ENCODE data around the gene TBX1.
"Not testable (repeated sequence)": the region's sequence is repeated elsewhere in the genome, so short reads cannot be mapped to it uniquely, and the experiment has no call there.

Gene TBX1

DNA sequence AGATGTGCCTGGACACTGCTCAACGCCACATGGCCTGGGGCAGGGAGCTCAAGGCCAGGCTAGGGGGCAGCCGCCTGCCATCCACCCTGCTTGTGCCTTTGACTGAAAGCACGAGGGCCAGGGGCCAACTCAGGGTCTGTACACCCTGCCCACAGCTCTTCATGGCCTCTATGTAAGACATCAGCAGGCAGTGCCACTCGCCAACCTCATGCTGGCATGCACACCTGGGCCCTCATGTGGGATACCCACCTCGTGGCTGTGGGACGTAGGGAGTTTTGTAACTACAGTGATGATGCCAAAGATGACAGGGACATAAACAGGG is 25.6 kb downstream of the TBX1 start:
- H3K36me3 ChIP-seq (ENCODE audit: control insufficient read depth, insufficient read depth, low read length) = no peaks in the 10 kb centered on the region
- no peaks in the 10 kb centered on the region for H3K27me3 ChIP-seq (ENCODE audit: control insufficient read depth, insufficient read depth, low read length, poor library complexity, severe bottlenecking)
- 90 to 91% methylated on average over 6 of the region's 6 CpGs for WGBS, 2 experiments

DNA sequence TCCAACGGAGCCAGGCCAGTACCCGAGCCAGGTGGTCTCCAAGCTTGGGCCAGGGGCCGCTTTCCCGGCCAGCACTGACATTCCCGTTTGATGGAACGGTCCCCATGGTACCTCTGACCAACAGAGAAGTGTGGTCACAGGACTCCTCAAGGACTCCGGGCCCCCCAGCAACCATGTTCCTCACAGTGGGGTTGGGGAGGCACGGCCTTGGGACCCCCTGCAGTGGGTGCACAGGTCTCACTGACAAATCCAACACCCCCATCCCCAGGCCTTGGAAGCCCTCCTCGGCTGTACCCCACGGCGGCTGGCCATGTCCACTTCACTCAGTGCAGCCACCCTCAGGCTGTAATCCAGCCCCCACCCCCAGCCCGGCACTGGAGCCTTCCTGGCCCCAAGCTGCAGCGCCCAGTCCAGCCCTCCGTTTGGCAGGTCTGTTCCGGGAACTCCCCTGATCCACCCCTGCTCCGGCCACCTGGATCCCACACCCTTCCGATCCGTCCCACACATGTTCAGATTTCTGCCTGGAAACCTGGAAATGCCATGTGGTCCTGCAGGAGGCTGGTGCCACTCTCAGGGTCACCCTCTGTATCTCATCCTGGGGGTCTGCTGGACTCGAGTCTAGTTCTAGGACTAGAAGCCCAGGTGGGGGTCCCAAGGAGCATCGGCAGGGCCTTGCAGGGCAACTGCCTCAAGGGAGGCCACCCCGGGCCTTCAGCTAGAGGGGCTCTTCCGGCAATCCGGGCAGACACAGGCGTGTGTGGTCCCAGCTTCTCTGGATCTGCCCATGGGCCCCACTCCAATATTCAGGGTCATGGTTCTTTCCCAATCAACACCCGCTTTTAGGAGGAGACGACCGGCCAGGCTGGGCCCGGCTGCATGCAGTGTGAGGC is 26.6 kb downstream of the TBX1 start:
- no peak overlapping the region for H3K4me3 ChIP-seq (ENCODE audit: insufficient read depth, low read depth, low read length)
- H3K9me3 ChIP-seq (ENCODE audit: control insufficient read depth, low read length) = no peaks in the 10 kb centered on the region
- 94% methylated on average over 28 of the region's 28 CpGs for WGBS, 2 experiments
- H3K27me3 ChIP-seq (ENCODE audit: control insufficient read depth, insufficient read depth, low read length, poor library complexity, severe bottlenecking) = no peaks in the 10 kb centered on the region
- no peak overlapping the region for H3K27ac ChIP-seq (ENCODE audit: insufficient read depth, low read depth, low read length, poor library complexity, severe bottlenecking)
- no peaks in the 10 kb centered on the region for H3K4me1 ChIP-seq (ENCODE audit: control insufficient read depth, insufficient read depth, low read length)
- no peaks in the 10 kb centered on the region for H3K36me3 ChIP-seq (ENCODE audit: control insufficient read depth, insufficient read depth, low read length)

More for the DNA sequence above, 25.6 kb downstream of the TBX1 start:
- Histone ChIP-seq H3K9me3 (ENCODE audit: control insufficient read depth, low read length) (no peaks in the 10 kb centered on the region), H3K27ac (ENCODE audit: insufficient read depth, low read depth, low read length, poor library complexity, severe bottlenecking) (no peak overlapping the region), H3K4me1 (ENCODE audit: control insufficient read depth, insufficient read depth, low read length) (no peaks in the 10 kb centered on the region), H3K4me3 (ENCODE audit: insufficient read depth, low read depth, low read length) (no peak overlapping the region)

DNA sequence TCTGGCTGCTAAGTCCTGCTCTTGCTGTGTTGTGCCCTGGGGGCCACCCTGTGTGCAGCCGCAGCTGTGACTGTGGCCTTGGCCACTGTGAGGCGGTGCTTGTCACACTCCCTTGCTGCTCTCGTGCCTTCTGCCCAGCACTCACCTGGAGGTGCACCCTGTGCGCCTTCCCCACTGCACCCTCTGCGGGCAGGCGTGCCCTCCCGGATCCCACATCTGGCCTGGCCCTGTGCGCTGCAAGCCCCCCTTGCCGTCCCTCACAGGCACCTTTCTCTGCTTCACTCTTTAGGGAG is 27.2 kb downstream of the TBX1 start:
- H3K27me3 ChIP-seq (ENCODE audit: control insufficient read depth, insufficient read depth, low read length, poor library complexity, severe bottlenecking) = no peaks in the 10 kb centered on the region
- no peak overlapping the region for H3K4me3 ChIP-seq (ENCODE audit: insufficient read depth, low read depth, low read length)
- H3K27ac ChIP-seq (ENCODE audit: insufficient read depth, low read depth, low read length, poor library complexity, severe bottlenecking) = no peak overlapping the region
- H3K4me1 ChIP-seq (ENCODE audit: control insufficient read depth, insufficient read depth, low read length) = no peaks in the 10 kb centered on the region
- no peaks in the 10 kb centered on the region for H3K36me3 ChIP-seq (ENCODE audit: control insufficient read depth, insufficient read depth, low read length)
- no peaks in the 10 kb centered on the region for H3K9me3 ChIP-seq (ENCODE audit: control insufficient read depth, low read length)
- 92 to 94% methylated on average over 9 of the region's 9 CpGs for WGBS, 2 experiments

DNA sequence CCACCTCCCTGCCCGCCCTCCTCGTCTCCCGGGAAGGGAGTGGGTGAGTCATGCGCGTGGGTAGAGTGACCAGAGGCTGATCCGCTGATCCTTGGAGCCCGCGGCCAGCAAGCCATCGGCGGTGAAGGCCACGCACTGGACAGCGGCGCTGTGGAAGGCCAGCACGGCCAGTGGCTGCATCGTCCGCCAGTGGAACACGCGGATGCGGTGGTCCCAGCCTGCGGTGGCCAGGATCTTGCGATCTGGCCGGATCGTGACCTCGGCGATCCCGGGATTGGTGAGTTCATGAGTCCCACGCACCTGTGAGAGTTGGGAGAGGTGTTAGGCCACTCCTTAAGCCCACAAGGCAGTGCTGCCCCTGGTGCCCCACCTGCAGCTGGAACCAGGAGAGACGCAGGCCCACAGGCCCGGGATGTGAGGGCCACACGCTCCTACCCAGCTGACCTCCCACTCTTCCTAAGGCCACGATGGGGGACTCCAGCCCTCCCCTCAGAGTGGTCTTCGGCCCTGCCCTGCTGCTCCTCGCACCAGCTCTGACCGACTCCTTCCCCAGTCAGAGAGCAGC is 28.2 kb downstream of the TBX1 start:
- no peaks in the 10 kb centered on the region for H3K4me1 ChIP-seq (ENCODE audit: control insufficient read depth, insufficient read depth, low read length)
- H3K27ac ChIP-seq (ENCODE audit: insufficient read depth, low read depth, low read length, poor library complexity, severe bottlenecking) = no peak overlapping the region
- 96% methylated on average over 34 of the region's 34 CpGs for WGBS, 2 experiments
- H3K4me3 ChIP-seq (ENCODE audit: insufficient read depth, low read depth, low read length) = no peak overlapping the region
- no peaks in the 10 kb centered on the region for H3K36me3 ChIP-seq (ENCODE audit: control insufficient read depth, insufficient read depth, low read length)
- no peaks in the 10 kb centered on the region for H3K27me3 ChIP-seq (ENCODE audit: control insufficient read depth, insufficient read depth, low read length, poor library complexity, severe bottlenecking)
- H3K9me3 ChIP-seq (ENCODE audit: control insufficient read depth, low read length) = no peaks in the 10 kb centered on the region

GRCh38 chr22:19789406-19789805 is 28.8 kb downstream of the TBX1 start:
- H3K4me1 ChIP-seq (ENCODE audit: control insufficient read depth, insufficient read depth, low read length) = no peaks in the 10 kb centered on the region
- H3K9me3 ChIP-seq (ENCODE audit: control insufficient read depth, low read length) = no peaks in the 10 kb centered on the region
- no peaks in the 10 kb centered on the region for H3K27me3 ChIP-seq (ENCODE audit: control insufficient read depth, insufficient read depth, low read length, poor library complexity, severe bottlenecking)
- no peaks in the 10 kb centered on the region for H3K36me3 ChIP-seq (ENCODE audit: control insufficient read depth, insufficient read depth, low read length)
- 91 to 95% methylated on average over 16 of the region's 16 CpGs for WGBS, 2 experiments
- H3K4me3 ChIP-seq (ENCODE audit: insufficient read depth, low read depth, low read length) = no peak overlapping the region
- H3K27ac ChIP-seq (ENCODE audit: insufficient read depth, low read depth, low read length, poor library complexity, severe bottlenecking) = no peak overlapping the region

- no peak overlapping the region for H3K4me3 ChIP-seq (ENCODE audit: insufficient read depth, low read depth, low read length)
- H3K36me3 ChIP-seq (ENCODE audit: control insufficient read depth, insufficient read depth, low read length) = no peaks in the 10 kb centered on the region
- H3K27me3 ChIP-seq (ENCODE audit: control insufficient read depth, insufficient read depth, low read length, poor library complexity, severe bottlenecking) = no peaks in the 10 kb centered on the region
- no peaks in the 10 kb centered on the region for H3K4me1 ChIP-seq (ENCODE audit: control insufficient read depth, insufficient read depth, low read length)
- WGBS, 2 experiments = 87 to 88% methylated on average over 5 to 6 of the region's 6 CpGs
- no peaks in the 10 kb centered on the region for H3K9me3 ChIP-seq (ENCODE audit: control insufficient read depth, low read length)
- no peak overlapping the region for H3K27ac ChIP-seq (ENCODE audit: insufficient read depth, low read depth, low read length, poor library complexity, severe bottlenecking)
These were observed 29.2 kb downstream of the TBX1 start for GRCh38 chr22:19789828-19790227.

- no peaks in the 10 kb centered on the region for H3K27me3 ChIP-seq (ENCODE audit: control insufficient read depth, insufficient read depth, low read length, poor library complexity, severe bottlenecking)
- H3K27ac ChIP-seq (ENCODE audit: insufficient read depth, low read depth, low read length, poor library complexity, severe bottlenecking) = no peak overlapping the region
- H3K4me1 ChIP-seq (ENCODE audit: control insufficient read depth, insufficient read depth, low read length) = no peaks in the 10 kb centered on the region
- H3K36me3 ChIP-seq (ENCODE audit: control insufficient read depth, insufficient read depth, low read length) = no peaks in the 10 kb centered on the region
- no peaks in the 10 kb centered on the region for H3K9me3 ChIP-seq (ENCODE audit: control insufficient read depth, low read length)
- H3K4me3 ChIP-seq (ENCODE audit: insufficient read depth, low read depth, low read length) = no peak overlapping the region
These were observed 30.7 kb downstream of the TBX1 start for GRCh38 chr22:19791243-19791642.

DNA sequence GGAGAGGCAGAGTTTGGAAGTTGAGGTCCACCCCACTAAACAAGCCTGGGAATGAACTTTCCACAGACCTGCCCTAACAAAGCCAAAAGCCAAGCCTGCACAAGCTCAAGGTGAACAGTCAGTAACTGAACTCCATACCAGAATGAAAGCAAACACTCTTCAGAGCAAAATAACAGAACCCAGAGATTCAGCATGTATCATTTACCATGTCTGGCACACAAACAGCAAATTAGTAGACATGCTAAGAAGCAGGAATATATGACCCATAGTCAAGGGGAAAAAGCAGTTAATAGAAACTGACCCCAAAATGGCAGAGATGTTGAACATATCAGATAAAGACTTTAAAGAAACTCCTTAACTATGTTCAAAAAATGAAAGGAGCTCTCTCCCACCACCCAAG is 31.3 kb downstream of the TBX1 start:
- Histone ChIP-seq H3K27ac (ENCODE audit: insufficient read depth, low read depth, low read length, poor library complexity, severe bottlenecking) (no peak overlapping the region), H3K9me3 (ENCODE audit: control insufficient read depth, low read length) (no peaks in the 10 kb centered on the region), H3K27me3 (ENCODE audit: control insufficient read depth, insufficient read depth, low read length, poor library complexity, severe bottlenecking) (no peaks in the 10 kb centered on the region), H3K4me3 (ENCODE audit: insufficient read depth, low read depth, low read length) (no peak overlapping the region), H3K4me1 (ENCODE audit: control insufficient read depth, insufficient read depth, low read length) (no peaks in the 10 kb centered on the region), H3K36me3 (ENCODE audit: control insufficient read depth, insufficient read depth, low read length) (no peaks in the 10 kb centered on the region)

- not testable (repeated sequence) for H3K27ac ChIP-seq (ENCODE audit: insufficient read depth, low read depth, low read length, poor library complexity, severe bottlenecking); H3K4me3 ChIP-seq (ENCODE audit: insufficient read depth, low read depth, low read length); H3K9me3 ChIP-seq (ENCODE audit: control insufficient read depth, low read length); H3K36me3 ChIP-seq (ENCODE audit: control insufficient read depth, insufficient read depth, low read length); H3K4me1 ChIP-seq (ENCODE audit: control insufficient read depth, insufficient read depth, low read length); H3K27me3 ChIP-seq (ENCODE audit: control insufficient read depth, insufficient read depth, low read length, poor library complexity, severe bottlenecking)
- 91 to 93% methylated on average over 13 of the region's 13 CpGs for WGBS, 2 experiments
These were observed 31.9 kb downstream of the TBX1 start for GRCh38 chr22:19792383-19792896.

GRCh38 chr22:19793161-19793560 is 32.6 kb downstream of the TBX1 start:
- H3K27ac ChIP-seq (ENCODE audit: insufficient read depth, low read depth, low read length, poor library complexity, severe bottlenecking) = no peak overlapping the region
- no peaks in the 10 kb centered on the region for H3K36me3 ChIP-seq (ENCODE audit: control insufficient read depth, insufficient read depth, low read length)
- H3K9me3 ChIP-seq (ENCODE audit: control insufficient read depth, low read length) = no peaks in the 10 kb centered on the region
- no peaks in the 10 kb centered on the region for H3K27me3 ChIP-seq (ENCODE audit: control insufficient read depth, insufficient read depth, low read length, poor library complexity, severe bottlenecking)
- no peaks in the 10 kb centered on the region for H3K4me1 ChIP-seq (ENCODE audit: control insufficient read depth, insufficient read depth, low read length)
- 78 to 81% methylated on average over 2 of the region's 2 CpGs for WGBS, 2 experiments
- H3K4me3 ChIP-seq (ENCODE audit: insufficient read depth, low read depth, low read length) = no peak overlapping the region
